ENCODE data around the gene FAM114A1.
"Not testable (repeated sequence)": the region's sequence is repeated elsewhere in the genome, so short reads cannot be mapped to it uniquely, and the experiment has no call there.

FAM114A1 gene

DNA sequence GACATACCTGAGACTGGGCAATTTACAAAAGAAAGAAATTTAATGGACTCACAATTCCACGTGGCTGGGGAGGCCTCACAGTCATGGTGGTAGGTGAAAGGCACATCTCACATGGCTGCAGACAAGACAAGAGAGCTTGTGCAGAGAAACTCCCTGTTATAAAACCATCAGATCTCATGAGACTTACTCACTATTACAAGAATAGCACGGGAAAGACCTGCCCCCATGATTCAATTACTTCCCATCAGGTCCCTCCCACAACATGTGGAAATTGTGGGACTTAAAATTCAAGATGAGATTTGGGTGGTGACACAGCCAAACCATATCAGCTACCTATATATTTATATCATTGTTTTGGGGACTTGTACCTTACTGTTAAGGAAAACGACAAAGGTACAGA is 74.3 kb downstream of the FAM114A1 start:
- DNase-seq = not testable (repeated sequence)

- no peak for DNase-seq
Observed at GRCh38 chr4:38943343-38943742, 75.7 kb downstream of the FAM114A1 start.

DNA sequence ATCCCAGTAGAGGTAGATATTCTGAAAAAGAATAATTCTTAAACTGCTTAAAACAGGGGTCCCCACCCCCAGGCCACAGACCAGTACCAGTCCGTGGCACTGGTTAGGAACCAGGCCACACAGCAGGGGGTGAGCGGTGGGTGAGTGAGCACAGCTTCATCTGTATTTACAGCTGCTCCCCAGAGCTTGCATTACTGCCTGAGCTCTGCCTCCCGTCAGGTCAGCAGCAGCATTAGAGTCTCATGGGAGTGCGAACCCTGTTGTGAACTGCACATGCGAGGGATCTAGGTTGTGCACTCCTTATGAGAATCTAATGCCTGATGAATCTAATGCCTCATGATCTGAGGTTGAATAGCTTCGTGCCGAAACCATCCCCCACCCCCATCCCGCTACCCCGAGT is 76.8 kb downstream of the FAM114A1 start:
- DNase-seq = no peak

GRCh38 chr4:38946919-38947318 is 79.3 kb downstream of the FAM114A1 start:
- DNase-seq = no peak

GRCh38 chr4:38948551-38948950 is 80.9 kb downstream of the FAM114A1 start:
- DNase-seq = no peak

DNA sequence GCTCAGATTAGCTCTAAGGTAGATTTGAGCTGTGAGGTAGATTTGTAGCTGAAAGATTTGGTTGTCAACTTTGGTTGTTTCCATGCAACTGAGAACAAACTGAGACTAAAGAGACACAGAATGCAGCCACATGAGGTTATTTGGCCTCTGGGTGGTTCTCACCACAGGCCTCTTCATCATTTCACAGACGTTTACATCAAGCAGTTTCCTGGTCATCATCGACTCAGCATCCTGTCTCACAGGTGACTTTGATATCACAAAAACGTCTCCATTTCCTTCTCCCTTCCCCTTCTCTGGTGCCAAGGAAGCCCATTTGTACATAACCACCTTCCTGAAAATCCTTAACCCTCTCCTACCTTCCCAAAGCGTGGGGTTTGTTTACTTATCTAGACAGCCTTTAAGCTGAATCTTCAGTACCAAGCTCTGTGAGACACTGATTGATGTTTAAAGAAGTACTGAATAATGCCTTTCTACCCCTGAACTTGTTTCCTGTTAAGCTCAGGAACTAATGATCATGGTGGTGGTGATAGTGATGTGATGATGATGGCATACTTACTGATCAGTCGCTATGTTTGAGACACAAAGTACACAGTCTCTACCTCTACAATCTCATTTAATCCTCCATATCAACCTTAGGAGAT is 81.9 kb downstream of the FAM114A1 start:
- DNase-seq = no peak

GRCh38 chr4:38950159-38950558 is 82.6 kb downstream of the FAM114A1 start:
- no peak for DNase-seq

- DNase-seq = no peak
Observed at GRCh38 chr4:38950734-38951133, 83.1 kb downstream of the FAM114A1 start.

DNA sequence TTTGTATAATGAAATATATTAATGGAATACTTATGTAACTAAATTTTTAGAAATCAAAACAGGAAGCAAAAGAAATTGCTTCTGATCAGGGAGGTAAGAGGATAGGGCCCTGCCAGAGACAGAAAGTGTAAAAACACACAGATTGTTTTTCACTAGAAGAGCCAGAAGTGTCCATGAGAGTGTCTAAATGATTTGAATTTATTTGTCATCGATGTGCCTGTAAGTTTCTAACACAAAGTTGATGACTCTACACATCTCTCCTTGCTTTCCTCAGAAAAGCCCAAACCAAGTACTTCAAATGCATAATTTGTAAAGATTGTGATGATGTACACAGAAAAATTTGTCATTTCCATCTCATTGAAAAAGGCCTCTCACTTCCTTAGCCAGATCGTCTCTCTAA is 84.0 kb downstream of the FAM114A1 start:
- no peak for DNase-seq

- DNase-seq = no peak
Observed at GRCh38 chr4:38952017-38952416, 84.4 kb downstream of the FAM114A1 start.

DNA sequence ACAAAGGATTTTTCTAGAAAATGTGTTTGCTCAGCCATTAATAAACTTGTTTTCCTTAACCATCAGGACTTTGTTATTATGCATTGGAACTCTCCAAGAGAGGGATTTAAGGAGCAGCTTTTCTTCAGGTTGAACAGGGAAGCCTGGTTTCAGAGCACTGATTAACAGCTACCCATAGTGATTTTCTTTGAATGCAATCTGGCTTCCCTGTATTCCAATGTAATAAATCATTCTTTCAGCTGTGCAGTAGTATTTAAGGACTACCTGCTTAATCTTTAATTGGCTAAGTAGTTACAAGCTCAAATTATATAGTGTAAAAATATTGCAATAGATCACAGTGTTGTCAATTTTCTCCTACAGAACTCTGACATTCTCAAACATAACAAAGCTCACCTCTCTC is 87.1 kb downstream of the FAM114A1 start:
- DNase-seq = no peak

DNA sequence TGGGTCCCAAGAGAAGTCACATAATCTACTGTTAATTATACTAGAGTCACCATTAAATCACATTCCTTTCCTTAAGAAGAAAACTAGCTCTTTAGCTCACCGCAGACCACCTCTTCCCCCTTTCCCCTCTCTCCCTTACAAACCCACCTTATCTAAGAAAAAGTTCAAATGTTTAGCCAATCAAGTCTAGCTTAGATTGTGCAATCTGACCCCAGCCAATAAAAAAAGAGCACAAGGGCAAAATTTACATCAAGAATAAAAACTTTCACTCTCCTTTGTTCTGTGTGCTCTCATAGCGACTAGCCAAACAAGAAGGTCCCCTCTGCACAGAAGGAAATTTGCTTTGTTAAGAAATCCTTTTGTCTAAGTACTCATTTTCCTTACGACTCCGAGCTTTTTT is 88.4 kb downstream of the FAM114A1 start:
- no peak for DNase-seq

DNA sequence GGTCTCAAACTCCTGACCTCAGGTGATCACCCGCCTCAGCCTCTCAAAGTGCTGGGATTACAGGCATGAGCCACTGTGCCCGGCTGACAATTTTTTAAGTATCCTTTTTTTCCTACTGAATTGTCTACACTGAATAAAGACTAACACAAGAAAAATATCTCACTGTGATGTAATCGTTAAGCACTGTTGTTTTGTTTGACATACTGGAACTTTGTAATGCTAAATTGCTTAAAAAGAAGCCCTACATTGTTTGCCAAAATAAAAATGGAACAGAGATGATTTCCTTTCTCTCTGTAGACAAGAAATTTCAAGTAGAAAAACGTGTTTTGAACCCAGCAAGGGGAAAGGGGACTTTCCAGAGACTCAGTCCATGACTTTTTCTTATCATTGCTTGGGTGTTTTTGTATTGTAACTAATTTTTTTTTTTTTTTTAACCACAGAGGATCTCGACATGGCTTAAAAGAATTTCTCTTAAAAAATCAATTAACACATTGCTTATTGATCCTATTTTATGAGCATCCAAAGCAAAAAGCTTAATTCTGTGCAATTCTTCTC is 89.7 kb downstream of the FAM114A1 start:
- no peak for DNase-seq

DNA sequence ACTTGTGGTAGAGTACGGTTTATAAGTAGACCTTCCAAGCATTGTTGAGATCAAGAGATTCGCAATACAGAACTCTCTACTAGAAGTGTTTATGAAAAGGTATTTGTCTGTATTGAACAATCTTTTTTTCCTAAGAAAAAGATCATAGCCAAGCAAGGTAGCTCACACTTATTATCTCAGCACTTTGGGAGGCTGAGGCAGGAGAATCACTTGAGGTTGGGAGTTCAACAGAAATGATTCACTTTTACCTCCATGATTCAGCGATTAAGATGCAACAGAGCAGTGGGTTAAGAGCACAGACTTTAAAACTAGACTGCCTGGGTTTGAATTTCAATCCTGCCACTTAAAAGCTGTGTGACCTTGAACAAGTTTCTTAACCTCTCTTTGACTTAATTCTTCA is 90.3 kb downstream of the FAM114A1 start:
- no peak for DNase-seq

DNA sequence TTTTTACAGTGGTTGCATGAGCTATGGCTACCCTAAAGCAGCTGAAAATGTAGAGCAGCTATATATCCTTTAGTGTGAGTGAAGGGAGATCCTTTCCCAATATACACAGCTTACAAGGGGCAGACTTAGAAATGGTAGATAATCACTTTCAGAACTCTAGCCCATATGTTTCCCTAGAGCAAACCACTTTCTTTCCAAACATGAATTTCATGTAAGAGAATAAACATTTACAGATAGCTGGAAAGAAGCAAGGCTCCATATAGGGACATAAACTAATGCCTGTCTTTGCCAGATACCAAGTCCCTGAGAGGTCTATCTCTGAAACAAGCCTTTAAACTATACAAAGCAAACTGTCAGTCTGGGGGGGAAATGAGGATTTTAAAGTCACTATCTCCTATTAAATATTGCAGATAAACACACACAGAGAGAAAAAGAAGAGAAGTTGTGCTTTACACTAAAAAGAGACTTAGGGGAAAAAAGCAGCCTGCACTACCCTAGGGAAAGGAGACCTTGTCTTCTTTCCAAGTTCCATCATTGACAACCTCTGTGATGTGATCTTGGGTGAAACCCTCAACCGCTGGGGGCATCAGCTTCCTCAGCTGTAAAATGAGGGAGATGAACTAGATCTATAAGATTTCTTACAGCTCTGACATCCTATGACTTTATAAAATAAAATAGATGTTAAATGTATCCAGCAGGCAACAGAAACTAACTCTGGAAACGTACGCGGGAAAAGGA is 91.0 kb downstream of the FAM114A1 start:
- DNase-seq = no peak

DNA sequence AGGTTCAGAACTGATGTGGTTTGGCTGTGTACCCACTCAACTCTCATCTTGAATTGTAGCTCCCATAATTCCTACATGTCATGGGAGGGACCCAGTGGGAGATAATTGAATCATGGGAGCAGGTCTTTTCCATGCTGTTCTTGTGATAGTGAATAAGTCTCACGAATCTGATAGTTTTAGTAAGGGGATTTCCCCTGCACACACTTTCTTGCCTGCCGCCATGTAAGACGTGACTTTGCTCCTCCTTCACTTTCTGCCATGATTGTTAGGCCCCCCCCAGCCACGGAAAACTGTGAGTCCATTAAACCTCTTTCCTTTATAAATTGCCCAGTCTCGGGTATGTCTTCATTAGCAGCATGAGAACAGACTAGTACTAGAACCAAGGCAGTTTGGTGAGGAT is 91.6 kb downstream of the FAM114A1 start:
- DNase-seq = not testable (repeated sequence)

DNA sequence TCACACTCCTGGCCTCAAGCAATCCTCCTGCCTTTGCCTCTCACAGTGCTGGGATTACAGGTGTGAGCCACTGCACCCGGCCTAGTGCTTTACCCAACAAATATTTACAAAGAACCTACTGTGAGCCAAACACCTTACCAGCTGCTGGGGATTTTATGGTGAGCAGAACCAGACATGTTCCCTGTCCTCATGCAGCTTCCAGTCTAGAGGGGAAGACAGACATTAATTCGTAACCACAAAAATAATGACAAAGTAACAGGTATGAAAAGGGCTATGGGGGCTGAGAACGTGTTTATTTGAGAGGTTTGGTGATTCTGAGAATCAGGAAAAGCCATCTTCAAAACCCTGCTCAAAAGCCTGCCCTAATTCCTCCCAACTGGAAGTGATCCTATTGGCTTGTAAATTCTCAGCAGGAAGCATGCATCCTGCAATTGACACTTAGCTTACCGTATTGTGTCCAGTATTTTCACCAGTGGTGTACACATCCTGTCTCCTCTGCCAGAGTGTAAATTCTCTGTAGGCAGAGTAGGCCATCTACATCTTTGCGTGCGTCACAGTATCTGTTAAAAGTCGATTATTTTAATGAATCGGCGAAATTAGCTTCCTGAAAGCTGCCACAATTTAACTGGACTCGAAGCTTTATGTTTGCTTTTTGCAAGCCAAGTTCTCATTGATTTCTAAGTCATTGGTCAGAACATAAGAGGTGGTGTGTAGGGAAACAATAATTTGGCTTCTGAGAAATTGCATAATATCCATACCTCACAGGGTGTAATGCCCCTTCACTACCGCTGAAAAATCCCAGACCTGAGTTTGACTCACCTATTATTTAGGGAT is 97.6 kb downstream of the FAM114A1 start:
- no peak for DNase-seq

DNA sequence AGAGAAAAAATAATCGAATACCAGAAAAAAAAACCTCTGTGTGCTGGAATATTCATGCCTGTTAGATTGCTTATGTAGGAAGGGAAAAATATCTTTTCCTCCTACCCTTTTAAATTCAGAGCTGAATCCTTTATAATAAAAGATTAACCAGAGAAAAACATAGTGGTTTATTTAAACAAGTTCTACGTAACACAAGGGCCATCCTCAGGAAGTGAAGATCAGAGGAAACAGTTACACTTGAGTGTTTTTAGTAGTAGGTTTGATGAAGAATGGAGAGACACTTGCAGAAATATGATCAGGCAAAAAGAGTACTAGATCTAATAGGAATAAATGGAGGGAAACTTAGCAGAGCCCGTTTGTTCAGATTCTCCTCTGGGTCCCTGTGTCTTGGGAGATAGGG is 98.3 kb downstream of the FAM114A1 start:
- DNase-seq = no peak

GRCh38 chr4:38967260-38968095 is 99.9 kb downstream of the FAM114A1 start:
- DNase-seq = no peak

DNA sequence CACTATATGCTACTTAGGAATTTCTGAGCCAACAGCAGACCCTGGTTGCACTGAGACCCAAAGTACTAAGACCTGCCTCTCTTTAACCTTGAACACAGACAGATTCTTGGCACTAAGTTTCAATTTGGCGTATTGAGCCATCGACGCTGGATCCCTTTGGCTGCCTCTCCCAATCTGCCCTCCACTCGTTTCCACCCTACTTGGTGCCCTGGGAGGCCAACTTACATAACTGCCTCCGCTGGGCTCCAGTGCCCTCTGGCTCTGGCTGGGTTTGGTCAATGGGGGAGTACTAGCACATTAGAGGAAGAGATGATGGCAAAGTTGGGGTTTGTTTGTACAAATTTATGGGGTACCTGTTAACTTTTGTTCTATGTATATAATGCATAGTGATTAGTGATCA is 101.1 kb downstream of the FAM114A1 start:
- no peak for DNase-seq

DNA sequence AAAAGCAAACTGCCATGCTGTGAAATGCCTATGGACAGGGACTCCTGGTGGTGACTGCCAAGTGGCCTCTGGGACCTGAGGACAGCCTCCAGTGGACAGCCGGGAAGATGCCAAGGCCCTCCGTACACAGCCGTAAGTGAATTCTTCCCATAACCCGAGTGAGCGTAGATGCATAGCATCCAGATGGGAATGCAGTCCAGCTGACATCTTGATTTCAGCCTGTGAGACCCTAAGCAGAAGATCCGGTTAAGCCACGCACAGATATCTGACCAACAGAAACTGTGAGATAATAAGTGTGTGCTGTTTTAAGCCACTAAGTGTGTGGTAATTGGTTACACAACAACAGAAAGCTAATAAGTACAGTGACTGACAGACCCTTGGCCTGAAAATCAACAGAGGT is 108.7 kb downstream of the FAM114A1 start:
- no peak for DNase-seq

GRCh38 chr4:38979081-38979480 is 111.5 kb downstream of the FAM114A1 start:
- DNase-seq = no peak

Data from stimulated activated CD4-positive, alpha-beta T cell treated with anti-CD3 and anti-CD28 coated beads, Interleukin-4, amount 100 ng/mL, for 1 hour (primary cell).